GM19372 (cell line): ENCODE data around the gene SHISA3.

ENCODE experiments used
- ATAC-seq: cut with Tn5 transposase; IDR thresholded peaks from one replicate; pipeline ENCODE4 v1.9.1; 2021; ENCODE audit warnings: mild to moderate bottlenecking, low read depth, moderate library complexity; ENCODE audit not compliant: unreplicated experiment

SHISA3 gene

DNA sequence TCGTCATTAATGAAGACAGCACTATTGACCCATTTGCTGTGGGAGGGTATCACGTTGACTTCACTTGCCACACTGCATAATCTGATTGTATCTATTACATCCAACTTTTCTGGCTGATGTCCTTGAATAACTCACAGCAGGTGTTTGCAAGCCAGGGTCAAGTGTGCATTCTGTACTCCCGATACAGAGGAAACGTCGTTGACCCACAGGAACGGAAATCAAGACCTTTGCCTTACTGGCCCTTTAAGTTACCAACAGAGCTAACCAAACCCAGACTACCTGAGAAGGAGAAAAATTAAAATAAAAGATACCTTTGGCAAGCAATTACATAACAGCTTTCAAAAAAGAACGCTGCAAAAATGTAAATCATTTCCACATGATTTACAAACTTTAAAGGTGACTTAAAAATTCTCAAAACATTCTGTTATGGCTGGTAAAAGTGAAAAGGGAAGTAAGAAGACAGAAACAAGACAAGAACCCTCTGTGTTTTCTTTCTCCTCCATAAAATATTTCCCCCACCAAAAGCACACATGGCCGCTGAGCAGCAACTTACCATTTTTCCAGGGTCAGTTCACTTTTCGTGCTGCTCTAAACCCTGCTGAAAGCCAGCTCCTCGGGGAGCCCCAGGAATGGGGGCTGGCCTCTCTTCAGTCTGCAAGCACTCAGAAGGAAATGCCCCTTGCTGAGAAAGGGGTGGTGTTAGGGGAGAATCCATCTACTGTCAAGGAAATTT is 6.5 kb upstream of the SHISA3 start:
- ATAC-seq = no peak

DNA sequence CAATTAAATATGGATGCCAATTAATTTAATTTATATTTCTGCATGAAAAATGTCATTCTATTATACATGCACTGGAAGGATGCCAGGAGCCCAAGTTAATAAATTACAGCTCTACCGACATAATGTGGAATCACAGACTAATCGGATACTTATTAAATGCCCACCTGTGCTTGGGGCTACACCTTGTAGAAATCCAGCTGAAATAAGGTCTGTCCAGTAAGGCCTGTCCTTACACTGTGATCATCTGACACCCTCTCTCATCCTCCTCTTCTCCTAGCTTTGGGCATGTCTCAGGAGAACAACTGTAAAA is 6.0 kb upstream of the SHISA3 start:
- ATAC-seq = no peak

DNA sequence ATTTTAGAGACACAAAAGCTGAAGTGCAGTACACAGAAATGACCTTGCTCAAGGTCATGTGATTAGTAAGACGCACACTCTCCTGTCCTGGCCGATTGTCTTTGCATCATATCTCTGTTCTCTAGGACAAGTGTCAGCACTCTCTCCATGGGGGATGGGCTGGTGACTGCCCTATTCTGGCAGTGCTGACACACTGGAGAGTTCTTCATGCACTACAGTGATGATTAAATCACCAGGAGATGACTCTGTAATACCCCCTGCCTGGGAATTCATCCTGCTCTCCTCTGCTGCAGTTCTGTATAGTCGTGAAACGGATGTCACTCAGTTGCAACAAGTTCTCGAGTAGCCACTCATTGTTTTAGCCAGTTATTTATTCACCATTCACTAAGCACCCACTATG is 5.3 kb upstream of the SHISA3 start:
- no peak for ATAC-seq

DNA sequence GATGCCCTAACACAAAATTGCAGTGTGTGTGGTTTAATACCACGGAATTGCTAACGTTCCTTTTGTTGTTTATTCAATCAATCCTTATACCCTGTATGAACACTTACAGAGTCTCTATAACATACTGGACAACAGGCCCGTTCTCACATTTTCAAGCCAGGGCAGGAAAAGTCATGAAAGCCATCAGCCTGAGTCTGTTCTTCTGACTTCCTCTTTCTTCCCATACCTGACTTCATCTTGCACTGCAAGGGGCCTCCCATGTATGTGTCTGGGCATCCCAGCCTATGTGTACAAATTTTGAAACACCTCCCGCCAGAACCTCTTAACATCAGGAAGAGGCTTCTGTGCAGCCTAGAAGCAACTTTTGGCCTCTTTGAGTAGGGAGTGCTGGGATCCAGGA is 4.9 kb upstream of the SHISA3 start:
- ATAC-seq = no peak

DNA sequence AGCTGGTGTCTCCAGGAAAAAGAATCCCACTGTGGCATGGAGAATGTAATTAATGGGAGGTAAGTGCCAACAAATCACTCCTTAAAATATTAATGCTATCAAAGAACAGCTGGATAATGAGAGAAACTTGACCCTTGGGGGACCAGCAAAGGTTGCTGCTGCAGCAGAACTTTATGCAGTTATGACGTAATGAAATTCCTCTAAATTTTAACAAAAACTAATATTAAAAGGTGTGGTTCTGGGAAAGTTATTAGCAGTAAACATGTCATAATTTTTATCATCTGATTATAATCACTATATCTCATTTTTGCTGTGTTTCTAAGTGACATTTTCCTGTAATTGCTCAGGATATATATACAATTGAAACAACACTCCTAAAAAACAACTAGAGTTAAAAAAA is 1.7 kb upstream of the SHISA3 start:
- no peak for ATAC-seq

DNA sequence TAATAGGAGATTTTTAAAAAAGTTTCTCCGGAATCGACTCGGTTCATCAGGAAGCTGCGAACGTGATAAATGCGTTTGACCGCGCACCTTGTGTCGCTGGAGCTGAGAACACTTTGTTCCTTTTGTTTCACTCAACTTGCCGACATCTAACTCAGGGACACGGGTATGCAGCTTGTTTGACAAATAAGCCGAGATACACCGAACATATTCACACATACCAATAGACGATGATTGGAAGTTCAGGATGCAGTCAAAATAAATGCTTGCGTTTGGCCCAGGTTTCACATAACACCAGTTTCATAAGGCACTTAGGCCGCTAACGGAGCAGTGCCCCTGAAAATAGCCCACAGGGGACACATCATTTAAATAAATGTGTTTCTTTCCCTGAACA is 932 bp upstream of the SHISA3 start:
- no peak for ATAC-seq

DNA sequence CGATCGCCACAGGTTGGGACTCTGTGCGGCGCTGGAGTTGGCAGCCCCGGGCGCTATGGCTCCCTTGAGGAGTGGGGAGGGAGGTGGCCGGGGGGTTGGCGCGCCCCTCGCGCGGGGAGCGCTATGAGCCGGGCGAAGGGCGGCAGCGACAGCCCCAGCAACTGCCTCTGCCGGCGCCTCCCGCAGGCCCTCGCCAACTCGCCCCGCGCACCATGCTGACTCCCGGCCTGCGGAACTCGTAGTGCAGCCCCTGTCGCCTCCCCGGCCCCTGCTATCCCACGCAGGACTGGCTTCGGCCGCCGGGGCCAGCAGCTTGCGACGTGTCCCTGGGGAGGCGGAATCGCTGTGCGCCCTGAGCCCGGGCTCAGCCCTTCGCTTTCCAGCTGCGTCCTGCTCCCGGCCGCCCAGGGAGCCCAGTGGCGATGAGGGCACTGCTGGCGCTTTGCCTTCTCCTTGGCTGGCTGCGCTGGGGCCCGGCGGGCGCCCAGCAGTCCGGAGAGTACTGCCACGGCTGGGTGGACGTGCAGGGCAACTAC is 415 bp downstream of the SHISA3 start:
- peak; percentile 38 for ATAC-seq

DNA sequence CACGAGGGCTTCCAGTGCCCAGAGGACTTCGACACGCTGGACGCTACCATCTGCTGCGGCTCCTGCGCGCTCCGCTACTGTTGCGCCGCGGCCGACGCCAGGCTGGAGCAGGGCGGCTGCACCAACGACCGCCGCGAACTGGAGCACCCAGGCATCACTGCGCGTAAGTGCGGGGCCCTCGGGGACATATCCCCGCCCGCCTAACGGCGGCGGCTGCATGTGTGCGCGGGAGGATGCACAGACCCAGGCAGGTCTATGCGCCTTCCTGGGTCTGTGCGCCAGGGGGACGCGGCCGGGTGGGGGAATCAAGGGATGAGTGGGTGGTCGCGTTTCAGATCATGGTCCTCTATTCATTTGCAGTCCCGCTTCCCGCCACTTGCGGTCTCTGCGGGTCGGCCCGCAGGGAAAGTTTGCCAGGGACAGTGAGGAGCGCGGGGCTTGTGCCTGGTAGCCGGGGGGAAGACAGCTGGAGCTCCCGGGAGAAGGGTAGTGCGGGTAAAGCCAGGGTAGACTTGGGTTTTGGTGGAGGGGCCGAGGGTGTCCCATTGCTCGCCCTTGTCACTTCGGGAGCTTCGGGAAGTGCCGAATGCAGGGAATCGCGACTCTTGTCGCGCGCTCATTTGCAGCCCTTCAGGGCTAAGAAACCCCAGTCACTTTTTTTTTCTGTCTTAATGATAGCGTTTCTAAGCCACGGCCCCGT is 1.0 kb downstream of the SHISA3 start:
- peak; percentile 36 for ATAC-seq

DNA sequence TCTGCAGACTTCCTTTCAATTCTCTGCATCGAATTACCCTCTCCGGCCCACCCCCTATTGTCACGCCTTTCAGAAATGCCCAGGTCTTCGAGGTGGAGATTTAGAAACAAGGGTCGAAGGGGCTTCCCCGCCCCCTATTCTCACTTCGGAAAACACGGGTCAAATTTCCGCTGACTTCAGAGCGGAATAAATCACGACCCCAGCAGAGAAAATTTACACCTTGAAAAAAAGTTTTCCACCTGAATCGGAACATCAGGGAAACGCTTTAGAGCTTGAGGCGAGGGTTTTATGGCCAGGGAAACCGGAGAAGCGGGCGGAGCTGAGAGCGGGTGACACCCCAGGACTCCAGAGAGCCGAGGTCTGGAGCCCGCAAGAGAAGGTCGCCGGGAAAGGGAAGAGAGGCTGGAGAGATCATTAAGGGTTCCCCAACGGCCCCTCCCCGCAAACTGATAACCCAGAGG is 1.6 kb downstream of the SHISA3 start:
- ATAC-seq = no peak

DNA sequence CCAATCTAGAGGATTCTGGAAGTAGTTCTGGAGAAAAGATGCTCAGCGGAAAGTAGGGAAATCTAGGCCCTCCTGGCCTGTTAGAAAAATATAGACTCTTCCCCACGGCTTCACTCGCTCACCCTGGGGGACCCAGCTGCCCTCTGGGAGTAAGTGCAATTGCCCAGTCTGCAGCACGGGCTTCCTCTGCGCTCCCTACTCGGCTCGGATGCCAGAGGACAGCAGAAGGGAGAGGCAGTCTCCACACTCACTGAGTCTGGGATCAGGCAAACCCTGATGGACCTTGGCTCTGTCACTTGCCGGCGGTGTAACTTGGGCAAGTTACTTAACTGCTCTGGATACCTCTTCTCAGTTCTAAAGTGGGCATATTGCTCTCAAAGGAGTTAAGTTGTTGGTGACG is 2.1 kb downstream of the SHISA3 start:
- no peak for ATAC-seq

DNA sequence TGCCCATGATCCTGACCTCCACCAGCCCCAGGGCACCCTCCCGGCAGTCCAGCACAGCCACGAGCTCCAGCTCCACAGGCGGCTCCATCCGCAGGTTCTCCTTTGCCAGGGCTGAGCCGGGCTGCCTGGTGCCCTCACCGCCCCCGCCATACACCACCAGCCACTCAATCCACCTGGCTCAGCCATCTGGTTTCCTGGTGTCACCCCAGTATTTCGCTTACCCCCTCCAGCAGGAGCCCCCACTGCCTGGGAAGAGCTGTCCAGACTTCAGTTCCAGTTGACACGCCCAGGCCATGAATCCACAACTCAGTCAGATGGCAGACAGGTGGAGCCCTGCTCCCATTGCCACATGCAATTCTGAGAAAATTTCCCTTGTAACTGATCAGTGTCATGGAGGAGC is 3.9 kb downstream of the SHISA3 start:
- ATAC-seq = no peak

DNA sequence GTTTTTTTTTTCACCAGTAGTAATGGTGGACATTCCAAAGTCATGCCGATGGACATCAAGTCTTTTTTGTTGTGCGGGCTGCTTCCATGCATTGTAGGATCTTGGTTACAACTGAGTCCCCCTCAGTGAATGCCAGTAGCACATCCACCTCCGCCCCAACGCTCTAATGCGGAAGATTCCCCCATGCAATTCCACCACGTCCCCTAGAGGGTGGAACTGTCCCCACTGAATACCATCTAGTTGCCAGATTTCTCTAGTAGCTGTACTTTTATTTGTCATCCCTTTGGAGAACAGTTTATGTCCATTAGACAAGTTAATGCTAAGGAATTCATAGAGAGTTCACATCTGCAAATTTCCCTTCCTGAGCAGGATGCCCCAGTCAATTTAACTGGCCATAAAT is 6.7 kb downstream of the SHISA3 start:
- ATAC-seq = no peak

DNA sequence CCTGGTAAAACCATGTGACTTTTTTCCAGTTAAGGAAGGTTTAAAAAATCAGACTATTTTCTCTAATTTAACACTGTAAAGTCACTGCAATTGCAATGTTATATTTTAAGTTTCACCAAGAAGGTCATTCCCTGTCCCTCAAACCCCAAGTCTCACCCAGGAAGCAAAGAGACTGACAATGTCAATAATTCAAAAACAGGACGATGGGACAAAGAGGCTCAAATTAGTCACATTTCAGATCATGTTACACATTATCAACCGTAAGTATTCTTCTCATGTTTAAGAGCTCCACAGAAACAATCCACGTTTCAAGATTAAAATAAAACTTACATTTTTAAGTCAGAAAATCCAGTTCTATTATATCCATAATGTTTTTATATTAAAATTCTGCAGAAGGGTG is 13.2 kb downstream of the SHISA3 start:
- no peak for ATAC-seq

DNA sequence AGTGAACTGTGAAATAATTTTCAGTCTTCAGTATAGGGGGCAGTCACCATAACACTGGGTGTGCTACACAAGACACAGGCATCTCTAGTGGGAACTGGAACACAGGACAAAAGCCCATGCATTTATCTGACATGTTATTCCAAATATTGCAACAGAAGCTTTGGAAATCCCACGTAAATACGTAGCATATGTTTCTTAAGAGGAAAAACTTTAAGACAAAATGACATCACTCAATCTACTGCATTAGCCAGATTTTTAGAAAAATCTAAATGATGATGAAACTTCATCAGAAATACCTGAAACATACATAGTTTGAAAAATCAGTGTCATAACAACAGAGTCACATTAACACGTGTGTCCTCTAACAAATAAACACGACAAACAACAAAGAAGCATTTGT is 14.5 kb downstream of the SHISA3 start:
- no peak for ATAC-seq

DNA sequence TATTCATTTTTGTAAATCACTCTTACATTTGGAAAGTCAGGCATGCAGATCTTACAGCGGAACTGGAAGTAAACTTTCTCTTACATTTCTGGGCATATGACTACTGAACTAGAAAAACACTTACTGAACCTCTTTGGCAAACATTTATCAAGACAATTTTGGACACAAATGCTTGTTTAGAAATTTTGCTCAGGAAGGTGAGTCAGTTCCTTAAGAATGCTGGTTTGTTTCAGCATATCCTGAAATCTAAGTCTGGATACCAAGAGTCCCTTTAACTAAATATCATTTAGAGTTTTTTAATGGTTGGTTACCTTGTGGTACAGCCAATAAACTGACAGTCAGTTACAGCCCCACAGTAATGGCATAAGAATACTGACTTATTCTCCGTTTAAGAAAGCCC is 15.0 kb downstream of the SHISA3 start:
- no peak for ATAC-seq

DNA sequence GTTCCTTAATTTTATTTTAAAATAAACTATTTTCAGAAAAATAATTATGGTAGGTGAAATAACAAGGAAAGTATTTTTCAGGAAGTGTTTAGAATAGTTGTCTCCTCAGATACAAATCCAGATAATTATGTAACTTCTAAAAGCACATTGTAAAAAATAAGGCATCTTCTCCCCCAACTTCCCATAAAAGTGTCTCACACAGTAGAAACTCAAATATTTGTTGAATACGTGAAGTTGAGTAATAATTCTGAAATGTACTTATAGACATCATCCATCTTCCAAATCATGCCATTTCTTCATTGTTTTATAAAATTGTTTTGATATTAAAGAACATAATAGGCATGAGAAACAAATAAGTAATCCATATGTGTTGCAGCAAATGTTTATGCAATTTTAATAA is 18.0 kb downstream of the SHISA3 start:
- no peak for ATAC-seq

DNA sequence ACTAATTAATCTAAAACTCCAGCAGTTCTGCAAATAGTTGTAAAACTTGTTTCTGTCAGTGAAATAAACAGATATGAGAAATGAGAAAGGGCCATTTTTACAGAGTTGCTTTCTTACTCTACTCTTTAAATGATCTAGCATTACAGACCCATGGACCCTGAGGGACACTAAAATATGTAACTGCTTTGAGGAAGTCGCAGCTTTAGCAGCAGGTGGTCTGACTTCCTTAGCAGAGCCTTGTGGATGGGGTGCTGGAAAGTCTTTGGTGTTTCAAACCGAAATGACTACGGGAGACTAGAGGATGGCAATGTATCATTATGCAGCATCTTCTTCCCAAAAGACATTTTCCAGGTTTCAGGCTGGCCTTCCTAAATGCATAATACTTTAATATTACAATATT is 18.7 kb downstream of the SHISA3 start:
- no peak for ATAC-seq

DNA sequence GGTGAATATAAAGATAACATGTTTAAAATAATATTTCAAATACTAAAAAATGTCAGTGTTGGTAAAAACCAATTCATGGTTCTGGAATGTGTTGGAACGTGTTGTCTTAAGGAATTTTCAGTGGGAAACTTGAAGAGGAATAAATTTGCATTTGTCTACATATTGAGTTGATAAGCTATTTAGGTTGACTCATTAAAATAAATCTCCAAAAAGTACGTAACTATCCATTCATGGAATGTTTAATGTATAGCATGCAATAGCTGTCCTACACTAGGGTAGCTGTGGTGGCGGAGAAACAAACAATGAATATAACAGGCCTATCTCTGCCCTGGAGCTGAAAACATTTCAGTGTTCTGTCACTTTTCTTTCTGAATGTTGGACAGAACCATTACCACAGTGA is 20.3 kb downstream of the SHISA3 start:
- no peak for ATAC-seq

DNA sequence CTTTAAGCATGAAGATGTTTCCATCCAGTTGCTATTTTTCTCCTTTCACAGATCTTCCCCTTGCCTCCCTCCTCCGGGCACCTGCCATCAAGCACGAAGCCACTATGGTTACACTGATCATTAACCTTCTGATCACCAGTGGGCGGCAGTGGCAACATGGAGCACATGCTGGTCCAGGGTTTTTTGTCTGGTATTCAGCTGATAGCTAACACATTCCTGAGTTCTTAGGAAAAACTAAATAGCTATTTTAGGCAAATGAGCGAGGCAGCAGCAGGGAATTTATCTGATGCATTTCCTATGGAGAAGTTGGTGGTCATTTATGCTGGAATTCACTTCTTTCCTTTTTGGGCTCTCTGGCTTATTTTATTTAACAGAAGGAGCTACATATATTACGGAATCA is 22.9 kb downstream of the SHISA3 start:
- no peak for ATAC-seq

DNA sequence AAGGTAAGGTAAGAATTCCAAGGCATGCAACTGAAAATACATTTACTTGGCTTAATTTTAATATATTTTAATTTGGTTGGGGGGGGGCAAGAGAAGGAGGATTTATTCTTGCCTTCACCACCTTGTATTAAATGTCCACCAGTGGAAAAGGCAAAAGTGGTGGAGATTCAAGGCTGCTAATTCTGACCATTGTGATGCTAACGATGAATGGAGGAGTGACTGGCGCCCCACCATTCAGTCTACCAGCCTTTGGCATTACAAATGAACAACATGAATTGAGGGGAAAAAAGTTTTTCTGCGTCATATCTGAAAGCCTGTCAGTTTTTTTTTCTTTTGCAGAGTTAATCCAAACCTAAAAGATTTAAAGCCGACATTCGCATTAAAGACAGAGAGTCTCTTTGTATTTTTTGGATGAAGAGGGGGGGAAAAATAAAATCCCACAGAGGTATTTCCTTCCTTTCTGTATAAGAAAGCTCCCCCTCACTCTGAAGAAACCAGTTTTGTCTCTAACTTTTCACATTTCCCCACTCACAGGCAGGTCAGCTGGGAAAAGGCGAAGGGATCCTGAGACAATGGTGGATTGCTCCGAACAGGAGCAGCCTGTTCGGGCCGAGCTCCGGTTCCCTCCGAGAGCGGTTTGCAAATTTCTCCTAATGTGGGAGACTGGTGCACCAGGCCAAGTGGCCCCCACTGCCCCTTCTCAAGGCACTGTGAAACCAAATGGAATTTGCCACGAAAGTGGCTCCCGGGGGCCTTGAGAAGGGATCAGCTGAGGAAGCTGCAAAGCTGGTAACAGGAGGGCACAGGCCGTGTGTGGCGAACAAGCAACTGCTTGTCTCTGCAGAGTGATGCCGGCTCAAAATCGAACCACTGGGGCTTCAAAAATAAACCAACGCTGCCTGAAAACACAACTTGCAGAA is 28.1 kb downstream of the SHISA3 start:
- ATAC-seq = no peak

DNA sequence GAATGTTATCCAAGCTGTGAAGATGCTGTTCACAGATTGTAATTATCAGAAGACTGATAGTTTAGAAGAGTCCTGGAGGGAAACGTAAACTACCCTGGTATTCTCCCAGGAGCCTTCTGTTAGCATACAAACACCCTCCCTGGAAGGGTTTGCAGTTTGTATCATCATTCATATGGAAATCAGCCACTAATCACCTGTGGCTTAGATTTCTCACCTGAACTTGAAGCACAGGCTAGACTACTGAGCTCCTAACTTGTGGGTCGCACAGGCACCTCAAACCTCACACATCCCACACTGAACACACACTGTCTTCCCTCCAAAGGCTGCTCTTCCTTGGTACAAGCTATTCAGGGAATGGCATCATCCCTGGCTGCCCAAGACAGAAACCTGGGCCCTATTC is 30.7 kb downstream of the SHISA3 start:
- ATAC-seq = no peak
